Psoas muscle (tissue), 8 donors: ENCODE data around the gene ARHGAP42. TPM values are rescaled to one million over a fixed set of nuclear protein-coding genes. Genes with fewer than 3 reads are reported as not detected.

Experiments used
- ATAC-seq, 4 donors: fragments of 200-7000 bp; cut with Tn5 transposase; one replicate each; pipeline ENCODE4 v1.9.1; 2020; ENCODE audit warnings: moderate library complexity in 3 of 4, mild to moderate bottlenecking in 2 of 4
- DNase-seq, 2 donors: peaks; one replicate each; pipeline ENCODE4 v3.0.0-alpha.2; 2020
- H3K27ac ChIP-seq: fragments of 200-600 bp; one replicate; pipeline ENCODE4 v1.8.0; 2022
- H3K27me3 ChIP-seq, 3 donors: fragments of 200-600 bp in 1 of 3; one replicate each; pipeline versions ENCODE4 v1.6.1 to v1.8.0; 2013 to 2022; ENCODE audit warnings: low read length in 2 of 3, mild to moderate bottlenecking in 2 of 3, moderate library complexity in 1 of 3; ENCODE audit not compliant: insufficient read depth in 3 of 3
- H3K36me3 ChIP-seq, 2 donors: fragments of 200-600 bp in 1 of 2; one replicate each; pipeline versions ENCODE4 v1.6.1 to v1.8.0; 2013 to 2022; ENCODE audit warnings: low read depth in 1 of 2, mild to moderate bottlenecking in 1 of 2, moderate library complexity in 1 of 2; ENCODE audit not compliant: insufficient read depth in 1 of 2
- H3K4me1 ChIP-seq: fragments of 200-600 bp; one replicate; pipeline ENCODE4 v1.8.0; 2022
- H3K4me3 ChIP-seq: fragments of 200-600 bp; one replicate; pipeline ENCODE4 v1.8.0; 2022; ENCODE audit warnings: mild to moderate bottlenecking
- H3K9me3 ChIP-seq: fragments of 200-600 bp; one replicate; pipeline ENCODE4 v1.8.0; 2022
- CTCF ChIP-seq: fragments of 200-600 bp; IDR thresholded peaks from one replicate; pipeline ENCODE4 v1.8.0; 2022; ENCODE audit warnings: antibody characterized with exemption
- WGBS, 3 donors: extraction: QIAGEN DNeasy Blood & Tissue Kit; methylation state at CpG; one replicate each; pipeline versions ENCODE4 v1.1.6 to v1.1.7; 2013; 5-methylcytosine and 5-hydroxymethylcytosine counted together
- intact Hi-C, 2 donors: fragments of 100-400 bp; cut with DNase I; formaldehyde crosslinking; loops; one replicate each; pipeline versions ENCODE4 v1.11.0 to v1.14.2; 2022
- polyA plus RNA-seq, 3 donors: library from polyadenylated mRNA; stranded (reverse); fragments of 200-250 nt; gene quantifications; one replicate each; pipeline ENCODE4 v1.2.3, GENCODE V29; 2013
- total RNA-seq, 4 donors: library from RNA; stranded (reverse); fragmentation: NEBNext Ultra II Directional in 2 of 4; extraction: Animal tissue kit (Norgen Biotek cat#: 25700) in 2 of 4; gene quantifications; one replicate each; pipeline versions ENCODE4 v1.2.1 to v1.2.4, GENCODE V29; 2021 to 2023
- donor health status: healthy with polysubstance abuse.
- donor health status: DM: no; HTN: no; CAD: no; lungs with moderate emphysema.
- donor health status: Bipolar disorder and iron deficiency.
- donor health status: healthy.
- donor health status: DM: yes; HTN: yes; CAD: no.
- donor health status: DM: no; HTN: no; CAD: no.
- donor health status: DM: no; HTN: no; CAD: no.
- donor health status: DM: yes; HTN: yes; CAD: no.

Gene ARHGAP42
- total and polyA plus RNA-seq, 7 donors: 3.8 to 12.3 (median 7.2) TPM

- 78 to 84% (median 84%) methylated on average over 2 of the region's 2 CpGs for WGBS, 3 donors
- TF ChIP-seq CTCF: no peak
- intact Hi-C loops: no loop called here
Measured at GRCh38 chr11:100640071-100640470, 47.0 kb upstream of the ARHGAP42 start.

GRCh38 chr11:100640646-100641045 is 46.4 kb upstream of the ARHGAP42 start:
- ATAC-seq (no peak), DNase-seq (no peak)
- intact Hi-C loops: no loop called here
- no peak overlapping the region for H3K4me3 ChIP-seq
- no peaks in the 10 kb centered on the region for H3K36me3 ChIP-seq
- H3K27ac ChIP-seq: no peak overlapping the region
- H3K27me3 ChIP-seq: no peaks in the 10 kb centered on the region
- whole genome bisulfite sequencing, 3 donors: 12 to 25% (median 14%) methylated on average over 1 of the region's 1 CpG
- H3K9me3 ChIP-seq: no peaks in the 10 kb centered on the region
- no peak for TF ChIP-seq CTCF
- H3K4me1 ChIP-seq: peaks cover 3% of the 10 kb centered on the region

More at GRCh38 chr11:100640071-100640470, 47.0 kb upstream of the ARHGAP42 start:
- Histone ChIP-seq H3K27ac (no peak overlapping the region), H3K4me1 (peaks cover 3% of the 10 kb centered on the region), H3K27me3 (no peaks in the 10 kb centered on the region), H3K9me3 (no peaks in the 10 kb centered on the region), H3K4me3 (no peak overlapping the region), H3K36me3 (no peaks in the 10 kb centered on the region)
- DNase-seq (no peak), ATAC-seq (no peak)

GRCh38 chr11:100641456-100641855 is 45.6 kb upstream of the ARHGAP42 start:
- ATAC-seq (no peak), DNase-seq (no peak)
- Histone ChIP-seq H3K4me3 (no peak overlapping the region), H3K27ac (no peak overlapping the region), H3K9me3 (no peaks in the 10 kb centered on the region), H3K36me3 (no peaks in the 10 kb centered on the region), H3K27me3 (no peaks in the 10 kb centered on the region), H3K4me1 (peaks cover 3% of the 10 kb centered on the region)
- intact Hi-C loops: no loop called here
- WGBS, 3 donors: 77 to 88% (median 82%) methylated on average over 5 of the region's 5 CpGs
- no peak for TF ChIP-seq CTCF

- H3K27me3 ChIP-seq: no peaks in the 10 kb centered on the region
- TF ChIP-seq CTCF: no peak
- H3K36me3 ChIP-seq: no peaks in the 10 kb centered on the region
- no peaks in the 10 kb centered on the region for H3K9me3 ChIP-seq
- DNase-seq: no peak
- 71 to 76% (median 71%) methylated on average over 2 of the region's 2 CpGs for WGBS, 3 donors
- intact Hi-C loops: no loop called here
- H3K27ac ChIP-seq: no peak overlapping the region
- no peak for ATAC-seq
- no peak overlapping the region for H3K4me3 ChIP-seq
- no peaks in the 10 kb centered on the region for H3K4me1 ChIP-seq
Measured at GRCh38 chr11:100646545-100646944, 40.5 kb upstream of the ARHGAP42 start.

- Histone ChIP-seq H3K27ac (no peak overlapping the region), H3K9me3 (no peaks in the 10 kb centered on the region), H3K4me1 (no peaks in the 10 kb centered on the region), H3K36me3 (no peaks in the 10 kb centered on the region), H3K27me3 (no peaks in the 10 kb centered on the region), H3K4me3 (no peak overlapping the region)
- intact Hi-C loops: no loop called here
- DNase-seq: no peak
- no peak for ATAC-seq
- TF ChIP-seq CTCF: no peak
- 85 to 93% (median 85%) methylated on average over 4 of the region's 4 CpGs for WGBS, 3 donors
Measured at GRCh38 chr11:100647861-100648260, 39.2 kb upstream of the ARHGAP42 start.
